Vagina (tissue), 2 donors: ENCODE results near the gene ARHGAP33. TPM values are rescaled to one million over a fixed set of nuclear protein-coding genes. Genes with fewer than 3 reads are reported as not detected.

Experiments used
- DNase-seq, 2 donors: peaks; one replicate each; pipeline ENCODE4 v3.0.0-alpha.2; 2017; ENCODE audit errors: extremely low spot score in 2 of 2
- H3K27ac ChIP-seq: fragments of 200-600 bp; sonication (generic); one replicate; pipeline ENCODE4 v1.5.1; 2019
- H3K27me3 ChIP-seq: fragments of 200-600 bp; sonication (generic); one replicate; pipeline ENCODE4 v1.5.1; 2019
- H3K36me3 ChIP-seq, 2 donors: fragments of 200-600 bp; sonication (generic); one replicate each; pipeline ENCODE4 v1.5.1; 2017 to 2019
- H3K4me1 ChIP-seq: fragments of 200-600 bp; sonication (generic); one replicate; pipeline ENCODE4 v1.5.1; 2019
- H3K4me3 ChIP-seq, 2 donors: fragments of 200-600 bp; sonication (generic); 1 replicate in 1 of 2; 2 replicates in 1 of 2; pipeline ENCODE4 v1.5.1; 2016 to 2019
- H3K9me3 ChIP-seq: fragments of 200-600 bp; sonication (generic); one replicate; pipeline ENCODE4 v1.5.1; 2019
- POLR2A ChIP-seq, 2 donors: fragments of 450-650 bp; IDR thresholded peaks; one replicate each; pipeline ENCODE4 v1.6.1; 2017; ENCODE audit warnings: antibody characterized with exemption in 2 of 2, mild to moderate bottlenecking in 2 of 2, moderate library complexity in 2 of 2
- POLR2AphosphoS5 ChIP-seq, 2 donors: sonication (generic); formaldehyde crosslinking; IDR thresholded peaks; one replicate each; pipeline ENCODE4 v1.9.0; 2017; ENCODE audit warnings: antibody characterized with exemption in 2 of 2, mild to moderate bottlenecking in 2 of 2, low read depth in 1 of 2; ENCODE audit not compliant: insufficient read depth in 1 of 2
- intact Hi-C: fragments of 100-400 bp; cut with DNase I; formaldehyde crosslinking; loops from one replicate; pipeline ENCODE4 v1.15.1; 2023
- total RNA-seq: library from RNA; depleted of rRNA; stranded (reverse); fragments of >200 nt; gene quantifications from one replicate; pipeline ENCODE4 v1.2.3, GENCODE V29; 2016
- TF ChIP-seq, protein P1 (sequence below), 3 experiments: fragments of 450-650 bp in 2 of 3; fragments of 200-600 bp in 1 of 3; sonication (generic) in 1 of 3; IDR thresholded peaks; one replicate each; pipeline ENCODE4 v1.5.1; 2017 to 2019; ENCODE audit warnings: antibody characterized with exemption in 3 of 3, mild to moderate bottlenecking in 2 of 3, moderate library complexity in 2 of 3

Gene ARHGAP33
- total RNA-seq, 1 donor from 2014 or later, result 35.4 TPM

DNA sequence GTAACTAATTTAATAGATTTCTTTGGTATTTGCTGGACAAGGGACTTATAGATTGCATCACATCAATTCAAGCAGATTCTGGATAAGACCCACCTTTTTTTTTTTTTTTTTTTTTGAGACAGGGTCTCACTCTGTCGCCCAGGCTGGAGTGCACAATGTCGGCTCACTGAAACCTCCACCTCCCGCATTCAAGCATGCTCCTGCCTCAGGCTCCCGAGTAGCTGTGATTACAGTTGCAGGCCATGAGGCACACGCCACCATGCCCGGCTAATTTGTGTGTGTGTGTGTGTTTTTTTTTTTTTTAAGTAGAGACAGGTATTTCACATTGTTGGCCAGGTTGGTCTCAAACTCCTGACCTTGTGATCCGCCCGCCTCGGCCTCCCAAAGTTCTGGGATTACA lies 41.5 kb downstream of the ARHGAP33 start:
- no peak for TF ChIP-seq POLR2A (IDR thresholded peaks at IDR 0.05)
- TF ChIP-seq, protein P1, sequence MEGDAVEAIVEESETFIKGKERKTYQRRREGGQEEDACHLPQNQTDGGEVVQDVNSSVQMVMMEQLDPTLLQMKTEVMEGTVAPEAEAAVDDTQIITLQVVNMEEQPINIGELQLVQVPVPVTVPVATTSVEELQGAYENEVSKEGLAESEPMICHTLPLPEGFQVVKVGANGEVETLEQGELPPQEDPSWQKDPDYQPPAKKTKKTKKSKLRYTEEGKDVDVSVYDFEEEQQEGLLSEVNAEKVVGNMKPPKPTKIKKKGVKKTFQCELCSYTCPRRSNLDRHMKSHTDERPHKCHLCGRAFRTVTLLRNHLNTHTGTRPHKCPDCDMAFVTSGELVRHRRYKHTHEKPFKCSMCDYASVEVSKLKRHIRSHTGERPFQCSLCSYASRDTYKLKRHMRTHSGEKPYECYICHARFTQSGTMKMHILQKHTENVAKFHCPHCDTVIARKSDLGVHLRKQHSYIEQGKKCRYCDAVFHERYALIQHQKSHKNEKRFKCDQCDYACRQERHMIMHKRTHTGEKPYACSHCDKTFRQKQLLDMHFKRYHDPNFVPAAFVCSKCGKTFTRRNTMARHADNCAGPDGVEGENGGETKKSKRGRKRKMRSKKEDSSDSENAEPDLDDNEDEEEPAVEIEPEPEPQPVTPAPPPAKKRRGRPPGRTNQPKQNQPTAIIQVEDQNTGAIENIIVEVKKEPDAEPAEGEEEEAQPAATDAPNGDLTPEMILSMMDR (IDR thresholded peaks at IDR 0.05), result no peak
- no peak for TF ChIP-seq POLR2AphosphoS5 (IDR thresholded peaks at IDR 0.05; ENCODE audit: insufficient read depth in 1 of 2, low read depth in 1 of 2)
- Histone ChIP-seq H3K9me3 (no peaks in the 10 kb centered on the region), H3K4me1 (no peaks in the 10 kb centered on the region), H3K36me3 (no peaks in the 10 kb centered on the region), H3K27ac (no peak overlapping the region), H3K4me3 (no peak overlapping the region), H3K27me3 (no peaks in the 10 kb centered on the region)
- no peak for DNase-seq
- intact Hi-C loops, result no loop called here

DNA sequence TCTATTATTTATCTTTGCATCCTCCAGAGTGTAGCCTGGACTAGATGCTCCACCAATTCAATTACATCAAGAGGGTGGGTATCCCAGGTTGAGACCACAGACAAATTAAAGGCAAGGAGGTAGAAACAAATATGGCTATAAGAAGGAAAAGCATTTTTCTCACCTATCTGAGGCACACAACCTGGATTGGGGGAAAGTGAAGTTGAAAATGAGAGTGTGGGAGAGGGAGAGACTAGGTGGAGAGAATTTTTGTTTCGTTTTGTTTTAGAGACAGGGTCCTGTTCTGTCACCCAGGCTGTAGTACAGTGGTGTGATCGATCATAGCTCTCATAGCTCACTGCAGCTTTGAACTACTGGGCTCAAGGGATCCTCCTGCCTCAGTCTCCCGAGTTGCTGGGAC lies 43.1 kb downstream of the ARHGAP33 start:
- intact Hi-C loops, result no loop called here
- no peaks in the 10 kb centered on the region for H3K4me1 ChIP-seq
- no peak overlapping the region for H3K27ac ChIP-seq
- TF ChIP-seq POLR2A (IDR thresholded peaks at IDR 0.05), result no peak
- TF ChIP-seq, protein P1 (IDR thresholded peaks at IDR 0.05), result no peak
- TF ChIP-seq POLR2AphosphoS5 (IDR thresholded peaks at IDR 0.05; ENCODE audit: insufficient read depth in 1 of 2, low read depth in 1 of 2), result no peak
- no peak for DNase-seq
- H3K9me3 ChIP-seq, result no peaks in the 10 kb centered on the region
- no peaks in the 10 kb centered on the region for H3K27me3 ChIP-seq
- no peaks in the 10 kb centered on the region for H3K36me3 ChIP-seq
- H3K4me3 ChIP-seq, result no peak overlapping the region

- Histone ChIP-seq H3K4me3 (no peak overlapping the region), H3K27ac (no peak overlapping the region), H3K36me3 (no peaks in the 10 kb centered on the region), H3K27me3 (no peaks in the 10 kb centered on the region), H3K4me1 (no peaks in the 10 kb centered on the region), H3K9me3 (no peaks in the 10 kb centered on the region)
- no peak for DNase-seq
- intact Hi-C loops, result no loop called here
- TF ChIP-seq, protein P1 (IDR thresholded peaks at IDR 0.05), result no peak
- TF ChIP-seq POLR2A (IDR thresholded peaks at IDR 0.05) (no peak), POLR2AphosphoS5 (IDR thresholded peaks at IDR 0.05; ENCODE audit: insufficient read depth in 1 of 2, low read depth in 1 of 2) (no peak)
Observed at GRCh38 chr19:35822579-35822978, 47.2 kb downstream of the ARHGAP33 start.

GRCh38 chr19:35824150-35824549 lies 48.8 kb downstream of the ARHGAP33 start:
- H3K36me3 ChIP-seq, result no peaks in the 10 kb centered on the region
- TF ChIP-seq POLR2A (IDR thresholded peaks at IDR 0.05) (no peak), POLR2AphosphoS5 (IDR thresholded peaks at IDR 0.05; ENCODE audit: insufficient read depth in 1 of 2, low read depth in 1 of 2) (no peak)
- TF ChIP-seq, protein P1 (IDR thresholded peaks at IDR 0.05), result no peak
- H3K4me1 ChIP-seq, result no peaks in the 10 kb centered on the region
- no peaks in the 10 kb centered on the region for H3K27me3 ChIP-seq
- no peak for DNase-seq
- no peak overlapping the region for H3K27ac ChIP-seq
- H3K4me3 ChIP-seq, result no peak overlapping the region
- intact Hi-C loops, result no loop called here
- H3K9me3 ChIP-seq, result no peaks in the 10 kb centered on the region

DNA sequence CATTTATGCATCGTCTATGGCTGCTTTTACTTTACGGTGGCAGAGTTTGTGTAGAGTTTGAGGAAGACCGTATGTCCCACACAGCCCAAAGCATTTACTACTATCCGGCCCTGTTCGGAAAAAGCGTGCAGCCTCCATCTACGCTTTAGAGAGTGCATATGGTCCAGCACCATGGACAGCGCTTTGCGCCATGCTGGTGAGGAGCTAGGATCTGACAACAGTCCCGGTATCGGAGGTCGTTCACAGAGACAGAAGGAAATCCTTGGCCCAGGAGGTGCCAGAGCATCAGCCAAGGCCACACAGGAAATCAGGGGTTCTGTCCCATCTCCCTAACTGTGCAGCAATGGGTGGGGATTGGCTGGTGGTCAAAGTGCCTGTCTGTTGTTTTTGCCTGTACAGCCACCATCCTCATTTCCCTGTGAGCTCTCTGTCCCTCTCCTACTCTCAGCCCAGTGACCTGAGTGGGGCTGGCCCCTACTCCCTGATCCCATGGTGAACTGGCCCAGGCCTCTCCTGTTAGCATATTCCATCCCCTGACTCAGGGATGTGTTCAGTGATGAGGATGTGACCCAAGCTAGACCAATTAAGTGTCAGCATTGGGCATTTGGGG lies 53.4 kb downstream of the ARHGAP33 start:
- TF ChIP-seq, protein P1 (IDR thresholded peaks at IDR 0.05), result no peak
- Histone ChIP-seq H3K27ac (no peak overlapping the region), H3K9me3 (no peaks in the 10 kb centered on the region), H3K4me1 (no peaks in the 10 kb centered on the region), H3K36me3 (no peaks in the 10 kb centered on the region), H3K4me3 (no peak overlapping the region), H3K27me3 (no peaks in the 10 kb centered on the region)
- DNase-seq, result no peak
- intact Hi-C loops, result no loop called here
